ENCODE results near the gene LETMD1. TPM values are rescaled to one million over a fixed set of nuclear protein-coding genes. Genes with fewer than 3 reads are reported as not detected.
"Not testable (repeated sequence)": the region's sequence is repeated elsewhere in the genome, so short reads cannot be mapped to it uniquely, and the experiment has no call there.

Gene LETMD1, protein sequence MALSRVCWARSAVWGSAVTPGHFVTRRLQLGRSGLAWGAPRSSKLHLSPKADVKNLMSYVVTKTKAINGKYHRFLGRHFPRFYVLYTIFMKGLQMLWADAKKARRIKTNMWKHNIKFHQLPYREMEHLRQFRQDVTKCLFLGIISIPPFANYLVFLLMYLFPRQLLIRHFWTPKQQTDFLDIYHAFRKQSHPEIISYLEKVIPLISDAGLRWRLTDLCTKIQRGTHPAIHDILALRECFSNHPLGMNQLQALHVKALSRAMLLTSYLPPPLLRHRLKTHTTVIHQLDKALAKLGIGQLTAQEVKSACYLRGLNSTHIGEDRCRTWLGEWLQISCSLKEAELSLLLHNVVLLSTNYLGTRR
- total RNA-seq, result 20.8 and 27.7 TPM in 2 replicates

DNA sequence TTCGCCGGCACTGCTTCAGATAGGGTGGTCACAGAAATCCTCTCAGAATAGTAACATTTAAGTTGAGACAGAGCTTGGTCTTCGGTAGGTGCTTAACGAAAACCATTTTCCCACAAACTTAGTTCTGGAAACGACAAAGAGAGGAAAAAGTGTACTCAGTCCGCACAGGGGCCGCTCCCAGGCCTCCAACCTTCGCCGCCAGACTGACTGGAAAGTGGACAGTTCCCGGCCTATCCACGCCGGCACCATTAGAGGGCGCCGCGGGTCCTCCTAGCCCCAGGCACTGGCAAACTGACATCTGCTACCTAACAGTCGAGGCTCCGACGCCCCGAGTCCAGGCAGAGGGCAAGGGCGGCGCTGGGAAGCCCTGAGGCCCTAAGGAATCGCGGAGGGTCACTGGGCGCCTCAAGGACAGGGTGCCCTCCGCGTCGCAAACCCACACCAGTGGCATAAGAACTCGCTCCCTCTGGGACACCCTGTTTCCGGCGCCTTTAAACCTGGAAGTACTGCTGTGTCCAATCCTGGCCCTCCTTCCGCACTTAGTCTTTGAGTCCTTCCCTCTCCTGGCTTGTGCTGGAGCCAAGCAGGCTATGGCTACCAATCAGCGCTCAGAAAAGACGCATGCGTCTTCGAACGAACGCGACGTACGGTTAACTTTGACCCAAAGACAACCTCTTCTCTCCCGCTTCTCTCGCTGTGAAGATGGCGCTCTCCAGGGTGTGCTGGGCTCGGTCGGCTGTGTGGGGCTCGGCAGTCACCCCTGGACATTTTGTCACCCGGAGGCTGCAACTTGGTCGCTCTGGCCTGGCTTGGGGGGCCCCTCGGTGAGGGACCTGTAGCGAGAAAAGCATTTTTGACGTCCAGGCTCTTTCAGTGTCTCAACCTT, at the start of gene LETMD1:
Gene LETMD1, plus strand, starts transcription at position 673 of the 886 bp plus-strand sequence. Its CDS starts 30 bp downstream, at position 703.
- peak; percentile 97 to 100 for DNase-seq (ENCODE audit: low read depth in 2 of 2)

DNA sequence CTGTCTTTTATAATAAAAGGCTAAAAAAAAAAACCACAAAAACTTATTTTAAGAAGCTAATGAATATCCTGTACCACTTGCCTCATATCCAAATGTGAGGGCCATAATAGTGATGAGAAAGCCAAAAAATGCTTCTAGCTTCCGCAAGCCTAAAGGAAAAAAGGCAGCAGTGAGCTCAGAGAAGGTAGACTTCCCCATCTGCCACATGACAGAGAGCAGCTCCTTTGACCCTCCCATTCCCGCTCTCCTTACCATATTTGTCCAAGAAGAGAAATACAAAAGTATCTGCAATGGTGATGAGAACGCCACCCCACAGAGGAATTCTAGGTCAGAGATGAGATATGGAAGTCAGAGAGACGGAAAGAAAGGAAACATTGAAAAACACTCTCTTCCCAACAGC, 49.0 kb upstream of the LETMD1 start:
- DNase-seq (ENCODE audit: low read depth in 2 of 2), result no peak

DNA sequence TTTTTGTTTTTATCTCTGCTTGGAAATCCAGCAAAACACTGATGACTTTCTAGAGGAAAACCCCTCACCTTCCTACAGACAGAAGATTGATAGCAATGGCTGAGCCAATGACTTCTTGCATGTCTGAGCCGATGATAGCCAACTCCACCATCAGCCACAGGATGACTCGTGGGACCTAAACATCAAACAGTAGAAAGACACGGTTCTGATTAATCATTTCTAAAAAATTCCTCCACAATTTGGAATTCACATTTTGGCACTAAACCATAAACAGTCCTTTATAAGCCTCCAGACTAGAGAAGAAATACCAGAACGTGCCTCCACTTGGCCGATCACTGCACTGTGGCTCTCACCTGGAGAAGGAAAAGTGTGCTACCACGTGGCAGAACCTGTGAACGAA, 47.9 kb upstream of the LETMD1 start:
- peak in 1 of 2 donors; percentile 21 for DNase-seq (ENCODE audit: low read depth in 2 of 2)

DNA sequence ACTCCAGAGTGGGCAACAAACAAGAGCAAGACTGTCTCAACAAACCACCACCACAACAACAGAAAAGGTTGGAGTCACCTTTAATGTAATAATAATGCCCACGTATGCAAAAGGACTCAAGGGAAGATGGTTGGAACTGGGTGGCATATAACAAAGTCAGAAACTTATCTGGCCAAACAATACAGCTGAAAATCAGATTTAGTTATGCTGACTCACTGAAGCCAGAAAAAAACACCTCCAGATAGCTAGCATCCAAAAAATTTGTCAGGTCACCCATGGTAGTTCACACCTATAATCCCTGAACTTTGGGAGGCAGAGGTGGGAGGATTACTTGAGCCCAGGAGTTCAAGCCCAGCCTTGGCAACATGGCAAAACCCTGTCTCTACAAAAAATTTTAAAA, 46.3 kb upstream of the LETMD1 start:
- DNase-seq (ENCODE audit: low read depth in 2 of 2), result no peak

DNA sequence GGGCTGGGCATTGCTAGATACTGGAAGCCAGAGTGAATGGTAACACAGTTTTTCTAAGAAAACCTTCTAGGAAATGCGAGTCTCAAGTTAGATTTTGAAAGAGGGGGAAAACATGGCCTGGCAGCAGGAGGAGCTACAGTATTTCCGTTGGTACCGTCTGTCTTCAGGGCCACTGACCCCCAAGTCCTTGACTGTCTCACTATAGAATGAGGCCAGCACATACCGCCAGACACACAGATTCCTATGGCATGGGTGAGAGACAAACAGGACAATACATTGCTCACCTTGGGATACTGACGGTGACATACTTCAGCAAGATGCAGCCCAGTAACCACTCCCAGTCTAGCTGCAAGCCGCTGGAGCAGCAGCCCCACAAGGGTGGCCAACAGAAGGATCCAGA, 43.6 kb upstream of the LETMD1 start:
- DNase-seq (ENCODE audit: low read depth in 2 of 2), result no peak

DNA sequence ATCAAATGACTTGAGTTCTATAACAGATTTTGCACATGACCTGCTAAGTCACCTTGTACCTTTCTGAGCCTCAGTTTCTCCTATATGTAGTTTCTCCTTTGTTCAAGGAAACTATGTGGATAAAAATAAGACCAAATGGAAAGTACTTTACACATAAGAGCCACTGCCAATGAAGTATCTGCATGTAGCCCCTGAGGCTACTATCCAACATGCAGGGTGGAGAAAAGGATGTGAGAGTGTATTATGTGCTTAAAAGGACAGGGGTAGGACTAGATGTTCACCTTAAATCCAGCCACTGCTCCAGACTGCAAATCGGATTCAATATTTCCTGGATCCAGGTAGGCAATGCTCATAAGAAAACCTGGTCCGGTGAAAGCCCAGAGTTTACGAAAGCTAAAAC, 43.1 kb upstream of the LETMD1 start:
- no peak for DNase-seq (ENCODE audit: low read depth in 2 of 2)

DNA sequence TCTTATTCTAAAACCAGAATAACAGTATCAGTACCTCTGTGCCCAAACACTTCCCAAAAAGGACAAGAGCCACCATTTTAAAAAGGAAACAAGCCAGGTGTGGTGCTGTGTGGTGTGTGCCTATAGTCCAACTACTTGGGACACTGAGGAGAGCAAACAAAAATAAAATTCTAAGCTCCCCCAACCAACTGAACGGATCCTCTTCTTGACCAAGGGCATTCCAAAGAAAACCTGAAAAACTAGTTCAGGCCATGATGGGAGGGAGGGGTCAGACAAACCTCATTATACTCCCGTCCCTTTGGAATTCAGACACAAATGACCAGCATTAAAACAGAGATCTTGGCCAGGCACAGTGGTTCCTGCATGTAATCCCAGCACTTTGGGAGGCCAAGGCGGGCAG, 42.5 kb upstream of the LETMD1 start:
- DNase-seq (ENCODE audit: low read depth in 2 of 2), result no peak

DNA sequence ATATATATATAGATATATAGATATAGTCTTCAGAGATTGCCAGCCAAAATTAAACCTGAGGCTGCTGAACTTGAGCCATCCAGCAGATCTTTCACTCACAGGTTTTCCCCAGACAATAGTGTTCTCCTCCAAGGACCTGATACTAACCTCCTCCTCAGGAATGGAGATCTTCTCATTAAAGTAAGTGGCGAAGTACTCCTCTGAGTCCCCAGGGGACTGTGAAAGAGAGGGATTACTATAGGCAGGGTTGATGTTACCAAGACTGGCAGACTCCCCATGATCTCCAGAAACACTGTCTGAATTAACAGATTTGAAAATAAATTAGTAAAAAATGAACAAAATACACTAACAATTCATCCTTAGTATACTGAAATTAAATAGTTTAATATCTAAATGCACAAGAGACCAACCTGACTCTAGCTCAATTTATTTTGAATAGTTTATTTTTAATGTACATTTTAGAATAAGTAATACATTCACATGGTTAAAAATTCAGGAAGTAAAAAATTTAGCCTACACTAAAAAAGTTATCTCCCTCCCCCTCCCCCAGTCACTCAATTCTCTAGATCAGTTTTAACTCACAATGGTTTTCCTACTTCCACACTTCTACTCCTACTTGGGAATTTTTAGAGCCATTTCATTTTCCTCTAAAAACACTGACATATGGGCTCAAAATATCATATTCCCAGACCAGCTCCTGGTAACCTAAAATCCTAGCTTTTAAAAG, 39.6 kb upstream of the LETMD1 start:
- DNase-seq (ENCODE audit: low read depth in 2 of 2), result no peak

DNA sequence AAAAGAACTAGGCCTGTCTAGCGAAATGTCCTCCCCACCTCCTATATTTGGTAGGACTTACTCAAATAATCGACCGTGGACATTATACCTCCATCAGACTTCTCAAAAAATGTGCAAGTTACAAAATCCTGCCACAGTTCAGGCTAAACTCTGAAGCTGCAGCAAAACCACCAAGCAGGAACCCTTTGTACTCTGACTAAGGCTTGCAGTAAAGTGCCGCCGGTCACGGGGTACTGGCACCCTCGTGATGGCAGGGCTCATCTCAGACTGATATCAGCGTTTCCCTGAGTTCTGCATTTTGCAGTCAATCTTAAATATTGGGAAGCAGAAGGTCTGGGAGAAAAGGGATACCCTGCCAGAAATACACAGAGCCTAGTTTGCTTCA, 39.1 kb upstream of the LETMD1 start:
- DNase-seq (ENCODE audit: low read depth in 2 of 2), result no peak

DNA sequence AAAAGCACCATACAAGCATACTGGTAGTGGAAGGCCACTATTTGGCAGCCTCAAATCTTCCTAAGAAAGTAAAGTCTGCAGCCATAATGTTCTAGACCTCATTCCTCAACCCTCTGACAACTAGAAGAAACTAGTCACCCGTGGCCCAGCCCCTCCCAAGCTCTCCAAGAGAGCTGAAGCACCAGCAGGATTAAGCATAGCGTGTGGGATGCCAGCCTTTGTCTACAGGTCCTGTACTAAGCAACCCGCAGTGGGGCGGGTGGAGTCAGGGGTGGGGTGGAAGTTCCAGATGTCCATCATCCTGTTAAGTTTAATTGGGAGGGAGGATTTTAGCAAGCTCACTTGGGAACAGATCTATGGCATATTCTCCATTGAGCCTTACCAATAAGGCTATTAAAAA, 36.2 kb upstream of the LETMD1 start:
- no peak for DNase-seq (ENCODE audit: low read depth in 2 of 2)

DNA sequence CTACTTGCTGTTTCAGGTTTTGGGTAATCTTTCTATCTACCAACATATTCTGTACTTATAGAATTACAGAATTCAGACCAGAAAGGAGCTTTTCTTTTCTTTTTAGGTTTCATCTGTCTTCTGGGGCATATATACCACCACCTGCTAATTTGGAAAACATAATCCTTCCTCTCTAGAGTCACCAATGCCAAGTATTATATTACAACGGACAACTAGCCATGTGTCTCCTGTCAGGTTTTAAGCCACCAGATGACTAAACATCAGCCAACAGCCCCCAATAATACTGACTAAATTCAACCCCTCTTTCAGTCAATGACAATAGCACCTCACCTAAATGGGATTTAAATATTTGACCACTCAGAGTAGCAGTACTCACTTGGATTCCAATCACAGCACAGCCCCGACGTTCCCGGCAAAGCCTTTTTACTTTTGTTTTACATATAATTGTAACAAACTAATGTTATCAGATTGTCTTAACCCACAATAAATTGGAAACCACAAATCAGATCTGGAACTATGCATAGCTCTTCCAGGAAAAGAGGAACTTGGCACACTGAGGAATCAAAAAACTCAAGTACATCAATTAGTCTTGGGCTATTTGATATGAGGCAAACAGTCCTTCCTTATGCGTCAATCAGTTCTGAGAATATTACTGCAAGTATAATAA, 35.4 kb upstream of the LETMD1 start:
- no peak for DNase-seq (ENCODE audit: low read depth in 2 of 2)

DNA sequence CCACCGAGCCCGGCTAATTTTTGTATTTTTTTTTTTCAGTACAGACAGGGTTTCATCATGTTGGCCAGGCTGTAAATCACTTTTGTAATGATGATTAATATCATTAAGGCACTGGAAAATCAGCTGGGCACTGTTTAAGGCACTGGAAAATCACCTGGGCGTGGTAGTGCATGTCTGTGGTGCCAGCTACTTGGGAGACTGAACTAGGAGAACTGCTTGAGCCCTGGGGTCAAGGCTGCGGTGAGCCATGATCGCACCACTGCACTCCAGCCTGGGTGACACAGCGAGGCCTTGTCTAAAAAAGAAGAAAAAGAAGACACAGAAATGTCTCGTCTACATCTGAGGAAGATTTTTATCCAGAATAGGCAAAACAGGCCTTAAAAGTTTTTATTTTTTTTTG, 34.7 kb upstream of the LETMD1 start:
- DNase-seq (ENCODE audit: low read depth in 2 of 2), result no peak

DNA sequence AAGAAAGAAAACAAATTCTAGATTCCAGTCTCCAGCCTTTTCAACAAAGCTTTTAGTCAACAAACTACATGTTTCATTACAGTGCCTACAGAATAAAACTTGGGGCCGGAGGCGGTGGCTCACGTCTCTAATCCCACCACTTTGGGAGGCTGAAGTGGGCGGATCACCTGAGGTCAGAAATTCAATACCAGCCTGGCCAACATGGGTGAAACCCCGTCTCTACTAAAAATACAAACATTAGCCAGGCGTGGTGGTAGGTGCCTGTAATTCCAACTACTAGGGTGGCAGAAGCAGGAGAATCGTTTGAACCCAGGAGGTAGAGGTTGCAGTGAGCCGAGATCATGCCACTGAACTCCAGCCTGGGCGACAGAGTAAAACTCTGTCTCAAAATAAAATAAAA, 33.7 kb upstream of the LETMD1 start:
- DNase-seq (ENCODE audit: low read depth in 2 of 2), result not testable (repeated sequence)

DNA sequence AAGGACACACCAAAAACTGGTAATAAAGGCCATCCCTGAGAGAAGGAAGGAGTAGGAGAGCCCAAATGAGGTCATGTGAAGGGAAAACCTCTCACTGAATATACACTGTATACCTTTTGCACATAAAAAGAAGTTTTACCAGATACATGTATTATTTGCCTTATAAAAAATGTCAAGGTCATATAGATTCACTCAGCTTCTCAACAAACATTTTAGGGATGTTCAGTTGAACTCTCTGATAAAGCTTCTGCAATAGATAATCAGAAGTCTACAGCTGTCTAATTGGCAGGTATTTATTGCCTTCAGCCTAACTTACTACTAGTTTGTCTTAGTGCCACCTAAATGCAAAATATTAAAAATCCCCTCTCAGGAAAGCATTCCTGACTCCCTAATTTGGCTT, 30.7 kb upstream of the LETMD1 start:
- no peak for DNase-seq (ENCODE audit: low read depth in 2 of 2)

DNA sequence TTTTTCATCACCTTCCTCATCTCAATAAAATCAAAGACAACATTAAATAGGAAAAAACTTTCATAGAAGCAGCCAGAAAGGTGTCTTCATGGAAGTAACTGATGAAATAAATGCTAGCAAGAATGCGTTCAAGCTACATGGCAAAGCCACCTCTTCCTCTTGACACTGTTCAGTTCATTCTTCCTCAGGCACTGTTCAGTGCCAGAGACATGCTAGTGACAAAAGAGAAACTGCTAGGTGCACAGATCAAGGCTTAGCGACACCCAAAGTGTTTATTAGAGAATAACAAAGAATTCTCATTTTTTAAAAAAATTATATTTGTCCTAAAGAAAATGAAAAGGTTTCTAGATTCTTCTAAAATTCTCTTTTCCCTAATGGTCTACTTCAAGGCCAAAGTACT, 29.2 kb upstream of the LETMD1 start:
- DNase-seq (ENCODE audit: low read depth in 2 of 2), result no peak

DNA sequence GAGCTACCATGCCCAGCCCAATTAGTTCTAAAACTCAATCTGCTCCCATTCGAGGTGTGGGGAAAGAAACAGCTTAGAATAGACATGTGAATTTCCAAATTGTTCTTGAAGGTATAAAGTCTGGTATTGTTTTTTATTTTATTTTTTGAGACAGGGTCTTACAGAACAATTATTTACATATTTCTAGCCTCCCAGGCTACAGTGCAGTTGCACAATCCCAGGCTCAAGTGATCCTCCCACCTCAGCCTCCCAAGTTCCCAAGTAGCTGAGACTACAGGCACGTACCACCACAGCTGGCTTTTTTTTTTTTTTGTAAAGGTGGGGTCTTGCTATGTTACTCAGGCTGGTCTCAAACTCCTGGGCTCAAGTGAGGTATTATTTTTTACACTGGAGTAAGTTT, 28.2 kb upstream of the LETMD1 start:
- no peak for DNase-seq (ENCODE audit: low read depth in 2 of 2)

DNA sequence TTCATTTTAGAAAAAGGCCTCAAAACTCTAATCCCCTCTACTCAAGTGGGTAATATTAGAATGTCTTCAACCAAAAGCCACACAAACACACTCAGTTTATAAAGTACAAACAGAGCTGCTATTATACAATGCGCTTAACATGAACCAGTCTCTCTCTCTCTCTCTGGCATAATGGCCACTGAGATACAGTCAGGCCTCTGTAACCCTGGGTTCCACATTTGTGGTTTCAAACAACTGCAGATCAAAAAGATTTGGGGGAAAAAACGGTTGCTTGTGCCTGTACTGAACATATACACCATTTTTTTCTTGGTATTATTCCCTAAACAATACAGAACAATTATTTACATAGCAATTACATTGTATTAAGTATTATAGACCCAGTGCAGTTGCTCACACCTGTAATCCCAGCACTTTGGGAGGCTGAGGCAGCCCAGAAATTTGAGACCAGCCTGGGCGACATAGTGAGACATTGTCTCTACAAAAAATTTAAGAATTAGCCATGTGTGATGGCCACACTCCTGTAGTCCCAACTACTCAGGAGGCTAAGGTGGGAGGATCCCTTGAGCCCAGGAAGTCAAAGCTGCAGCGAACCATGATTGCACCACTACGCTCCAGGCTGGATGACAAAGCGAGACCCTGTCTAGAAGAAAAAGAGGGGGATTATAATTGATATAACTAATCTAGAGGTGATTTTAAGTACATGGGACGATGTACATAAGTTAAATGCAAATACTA, 27.5 kb upstream of the LETMD1 start:
- DNase-seq (ENCODE audit: low read depth in 2 of 2), result no peak

DNA sequence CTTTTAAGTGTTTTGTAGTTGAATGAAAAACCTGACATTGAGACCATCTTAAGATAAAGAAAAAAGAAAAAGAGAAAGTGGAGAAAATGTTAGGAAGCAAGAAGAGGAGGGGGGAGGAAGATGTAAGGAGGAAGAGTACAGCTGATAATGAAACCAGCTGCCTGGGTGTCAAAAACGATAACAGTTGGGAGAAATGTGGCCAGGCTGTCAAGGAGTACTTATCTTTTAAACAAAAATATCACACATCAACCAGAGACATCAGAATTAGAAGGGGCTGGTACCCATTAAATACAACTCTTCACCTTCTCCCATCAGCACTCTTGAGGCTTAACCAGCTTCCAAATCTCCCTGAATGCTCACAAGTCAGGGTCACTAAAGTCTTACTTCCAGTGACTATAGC, 26.4 kb upstream of the LETMD1 start:
- DNase-seq (ENCODE audit: low read depth in 2 of 2), result no peak

DNA sequence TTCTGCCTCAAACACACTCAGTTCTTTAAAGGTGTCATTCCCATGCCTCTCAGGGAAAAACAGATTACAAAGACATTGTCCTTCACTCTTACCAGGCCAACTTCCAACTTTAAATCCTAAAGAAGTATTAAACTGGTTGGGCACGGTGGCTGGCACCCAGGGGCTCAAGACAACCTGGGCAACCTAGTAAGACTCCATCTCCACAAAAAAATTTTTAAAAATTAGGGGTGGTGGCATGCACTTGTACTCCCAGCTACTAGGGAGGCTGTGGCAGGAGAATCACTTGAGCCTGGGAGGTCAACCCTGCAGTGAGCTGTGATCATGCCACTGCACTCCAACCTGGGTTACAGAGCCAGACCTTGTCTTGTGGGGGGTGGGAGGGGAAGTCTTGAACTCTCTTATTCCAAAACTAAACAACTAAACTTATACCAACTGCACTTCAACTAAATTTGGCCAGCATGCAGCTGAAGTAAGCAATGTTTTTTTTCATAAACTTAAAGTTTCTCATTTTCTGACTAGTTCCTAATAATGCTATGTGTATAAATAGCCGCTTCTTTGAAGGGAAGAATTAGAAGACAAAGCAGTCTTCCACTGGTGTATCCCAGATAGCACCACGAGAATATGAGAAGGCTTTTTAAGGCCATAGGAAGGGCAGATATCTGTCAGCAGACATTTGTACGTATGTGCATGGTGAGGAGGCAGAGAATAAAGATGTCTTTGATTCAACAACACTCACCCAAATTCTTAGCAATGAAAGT, 24.3 kb upstream of the LETMD1 start:
- no peak for DNase-seq (ENCODE audit: low read depth in 2 of 2)

DNA sequence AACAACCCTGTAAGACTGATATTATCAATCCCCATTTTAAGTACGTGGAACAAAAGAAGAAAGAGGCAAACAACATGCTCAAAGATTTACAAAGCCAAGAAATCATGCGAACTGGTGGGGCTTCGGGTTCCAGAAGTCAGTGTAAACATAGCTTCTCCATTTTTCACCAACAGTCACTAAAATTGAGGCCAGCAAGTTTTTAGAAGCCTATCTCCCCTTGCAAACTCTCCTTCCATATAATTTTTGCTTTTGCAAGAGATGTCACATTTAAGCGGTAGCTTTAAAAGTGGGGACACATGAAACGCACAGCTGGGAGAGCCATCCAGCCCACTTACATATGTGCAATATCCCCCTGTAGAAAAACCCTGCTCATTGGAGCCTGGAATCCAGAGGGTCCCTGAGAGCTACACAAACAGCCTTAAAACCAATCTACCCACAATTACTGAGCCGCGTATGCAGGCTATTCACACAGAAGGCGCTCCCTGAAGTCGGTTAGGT, 22.7 kb upstream of the LETMD1 start:
- DNase-seq (ENCODE audit: low read depth in 2 of 2), result peak in 1 of 2 donors; percentile 37
